ENCODE measurements around the gene MBTPS1. TPM values are rescaled to one million over a fixed set of nuclear protein-coding genes. Genes with fewer than 3 reads are reported as not detected.

Gene MBTPS1
- total and polyA plus RNA-seq, 9 of the 15 experiments (the other 6 are each of a cell fraction or from before 2014, with no cell fraction given), result 2.8 to 57.6 (median 43.8) TPM

DNA sequence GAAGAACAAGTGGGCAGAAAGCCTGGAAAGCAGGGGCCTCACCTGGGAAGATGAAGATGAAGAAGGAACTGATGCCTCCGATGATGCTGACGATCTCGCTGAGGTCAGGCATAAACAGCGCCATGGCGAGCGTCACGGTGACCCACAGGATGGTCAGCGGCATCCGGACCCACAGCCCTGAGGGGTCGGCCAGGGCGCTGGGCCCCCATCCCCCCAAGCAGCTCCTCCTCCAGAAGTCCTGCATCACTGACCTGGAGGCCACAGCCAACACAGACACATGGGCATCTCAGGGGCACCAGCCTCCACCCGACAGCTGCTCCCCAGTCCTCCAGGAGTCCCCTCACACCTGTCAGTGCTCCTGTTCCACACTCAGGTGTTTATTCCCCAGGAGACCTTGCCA, 100.3 kb downstream of the MBTPS1 start:
- ChIA-PET CTCF (ENCODE audit: low intra/inter-chr PET ratio) (no interaction called here), POLR2A (interaction anchor here (1.0 to 1.1 kb wide), 2 partner anchors 24 to 61 kb away, joined by 4 to 7 read pairs; no protein-coding TSS in a partner anchor)
- Histone ChIP-seq H3K9me3 (replicated peaks; ENCODE audit: control insufficient read depth, insufficient read depth, low read depth, low read length) (peaks cover 4% of the 10 kb centered on the region), H3K36me3 (ENCODE audit: control insufficient read depth, insufficient read depth, low read length) (no peaks in the 10 kb centered on the region), H3K27me3 (ENCODE audit: control insufficient read depth in 2 of 2, insufficient read depth in 2 of 2, low read length in 2 of 2) (peaks cover 14 to 40% of the 10 kb centered on the region in 2 experiments; a peak in 4 of 5 replicates), H2AFZ (ENCODE audit: low read depth, low read length) (no peak overlapping the region), H3K79me2 (ENCODE audit: control insufficient read depth, insufficient read depth, low read length) (no peaks in the 10 kb centered on the region), H3K9me1 (ENCODE audit: control insufficient read depth, insufficient read depth, low read length) (no peaks in the 10 kb centered on the region), H3K4me1 (replicated peaks in 1 of 2; ENCODE audit: control insufficient read depth in 2 of 2, insufficient read depth in 2 of 2, low read length in 2 of 2) (peaks cover 6 to 19% of the 10 kb centered on the region in 2 experiments; a peak in 4 of 5 replicates), H3K4me2 (ENCODE audit: insufficient read depth, low read length) (no peak overlapping the region), H3K4me3 (no peak overlapping the region), H3K9ac (ENCODE audit: insufficient read depth in 1 of 2, low read depth in 2 of 2, low read length in 2 of 2) (no peak overlapping the region), H4K20me1 (replicated peaks; ENCODE audit: control insufficient read depth, insufficient read depth, low read length) (no peaks in the 10 kb centered on the region), H3K27ac (ENCODE audit: extremely low read depth, low read depth, low read length) (no peak overlapping the region)
- in situ Hi-C loops (cut with MboI) (no loop called here), intact Hi-C loops (cut with micrococcal nuclease) (no loop called here)
- no peak for ATAC-seq
- WGBS (ENCODE audit: insufficient coverage, low coverage, missing lambda C conversion rate), result 48% methylated on average over 12 of the region's 12 CpGs
- TF ChIP-seq, protein P1, sequence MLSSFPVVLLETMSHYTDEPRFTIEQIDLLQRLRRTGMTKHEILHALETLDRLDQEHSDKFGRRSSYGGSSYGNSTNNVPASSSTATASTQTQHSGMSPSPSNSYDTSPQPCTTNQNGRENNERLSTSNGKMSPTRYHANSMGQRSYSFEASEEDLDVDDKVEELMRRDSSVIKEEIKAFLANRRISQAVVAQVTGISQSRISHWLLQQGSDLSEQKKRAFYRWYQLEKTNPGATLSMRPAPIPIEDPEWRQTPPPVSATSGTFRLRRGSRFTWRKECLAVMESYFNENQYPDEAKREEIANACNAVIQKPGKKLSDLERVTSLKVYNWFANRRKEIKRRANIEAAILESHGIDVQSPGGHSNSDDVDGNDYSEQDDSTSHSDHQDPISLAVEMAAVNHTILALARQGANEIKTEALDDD (IDR thresholded peaks at IDR 0.05), result no peak
- no peak for TF ChIP-seq HNRNPL (IDR thresholded peaks at IDR 0.05; ENCODE audit: low read depth, low read length)
- no peak for TF ChIP-seq LCOR (CRISPR knock-in tag; IDR thresholded peaks at IDR 0.05)
- TF ChIP-seq BCL6 (CRISPR knock-in tag; IDR thresholded peaks at IDR 0.05), result no peak
- no peak for TF ChIP-seq PTRF (tag; IDR thresholded peaks at IDR 0.05)
- no peak for TF ChIP-seq FUS (optimal IDR thresholded peaks at IDR 0.05; ENCODE audit: low read depth, low read length)
- TF ChIP-seq TAF7 (tag; IDR thresholded peaks at IDR 0.05), result no peak
- no peak for TF ChIP-seq ZNF584 (CRISPR knock-in tag; IDR thresholded peaks at IDR 0.05; ENCODE audit: low read depth)
- TF ChIP-seq, protein P2, sequence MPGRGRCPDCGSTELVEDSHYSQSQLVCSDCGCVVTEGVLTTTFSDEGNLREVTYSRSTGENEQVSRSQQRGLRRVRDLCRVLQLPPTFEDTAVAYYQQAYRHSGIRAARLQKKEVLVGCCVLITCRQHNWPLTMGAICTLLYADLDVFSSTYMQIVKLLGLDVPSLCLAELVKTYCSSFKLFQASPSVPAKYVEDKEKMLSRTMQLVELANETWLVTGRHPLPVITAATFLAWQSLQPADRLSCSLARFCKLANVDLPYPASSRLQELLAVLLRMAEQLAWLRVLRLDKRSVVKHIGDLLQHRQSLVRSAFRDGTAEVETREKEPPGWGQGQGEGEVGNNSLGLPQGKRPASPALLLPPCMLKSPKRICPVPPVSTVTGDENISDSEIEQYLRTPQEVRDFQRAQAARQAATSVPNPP (IDR thresholded peaks at IDR 0.05; ENCODE audit: borderline replicate concordance, insufficient read depth, insufficient read length), result no peak
- TF ChIP-seq ZNF444 (CRISPR knock-in tag; IDR thresholded peaks at IDR 0.05), result no peak
- TF ChIP-seq FOXA1 (IDR thresholded peaks at IDR 0.05; ENCODE audit: borderline replicate concordance), result no peak
- TF ChIP-seq ZNF561 (CRISPR knock-in tag; conservative IDR thresholded peaks at IDR 0.05), result no peak
- no peak for TF ChIP-seq SMARCC2 (IDR thresholded peaks at IDR 0.05; ENCODE audit: low read depth)
- no TSS peak for BruUV-seq (replicated peaks)
- no peak for DNase-seq (ENCODE audit: extremely low read depth in 1 of 4, low spot score in 3 of 4)
- no peak for FAIRE-seq
